H1 (cell line): ENCODE data around the gene FGR. TPM values are rescaled to one million over a fixed set of nuclear protein-coding genes. Genes with fewer than 3 reads are reported as not detected.

Experiments used
- CTCF ChIA-PET: fragments of 300-600 bp; sonication (Branson Sonifier 250); formaldehyde crosslinking; loops from one replicate; lab custom pipeline; 2021; ENCODE audit not compliant: partially characterized antibody; lab: Charles Lee
- POLR2A ChIA-PET: fragments of 300-600 bp; sonication (Branson Sonifier 250); formaldehyde crosslinking; loops from one replicate; lab custom pipeline; 2021; ENCODE audit warnings: inconsistent platforms; ENCODE audit not compliant: partially characterized antibody; lab: Charles Lee
- DNase-seq, 2 experiments: peaks; one replicate each; pipeline versions ENCODE4 v3.0.0 to v3.0.0-alpha.2; 2010 to 2022; ENCODE audit warnings: low spot score in 2 of 2, low read depth in 1 of 2, mixed read lengths in 1 of 2
- FAIRE-seq: peaks from 2 replicates; lab custom pipeline; 2011; peaks lifted over from hg19 to GRCh38; lab: Jason Lieb, UNC
- H2AFZ ChIP-seq: 2 replicates; pipeline ENCODE4 v1.8.1; 2012; ENCODE audit warnings: low read length, inconsistent platforms
- H2AK5ac ChIP-seq: 2 replicates; pipeline ENCODE4 v1.6.1; 2013; ENCODE audit warnings: low read depth, low read length
- H2BK120ac ChIP-seq: replicated peaks from 2 replicates; pipeline ENCODE3; 2013; ENCODE audit warnings: low read depth, low read length, inconsistent platforms
- H2BK12ac ChIP-seq: 2 replicates; pipeline ENCODE4 v1.6.1; 2013; ENCODE audit warnings: low read depth, low read length
- H2BK15ac ChIP-seq: 2 replicates; pipeline ENCODE4 v1.6.1; 2013; ENCODE audit warnings: low read length
- H2BK20ac ChIP-seq: 2 replicates; pipeline ENCODE4 v1.6.1; 2013; ENCODE audit warnings: low read length
- H2BK5ac ChIP-seq: 2 replicates; pipeline ENCODE4 v1.6.1; 2013; ENCODE audit warnings: low read depth, low read length
- H3K14ac ChIP-seq: 2 replicates; pipeline ENCODE4 v1.6.1; 2013; ENCODE audit warnings: inconsistent platforms; ENCODE audit not compliant: insufficient read length
- H3K18ac ChIP-seq: 2 replicates; pipeline ENCODE4 v1.6.1; 2013; ENCODE audit warnings: low read length; ENCODE audit errors: extremely low read depth
- H3K23ac ChIP-seq: 2 replicates; pipeline ENCODE4 v1.6.1; 2013; ENCODE audit warnings: inconsistent platforms; ENCODE audit not compliant: insufficient read length
- H3K23me2 ChIP-seq: 2 replicates; pipeline ENCODE4 v1.6.1; 2013; ENCODE audit warnings: low read depth, low read length
- H3K27ac ChIP-seq: 2 replicates; pipeline ENCODE4 v1.6.1; 2011; ENCODE audit warnings: low read depth, low read length, inconsistent platforms
- H3K27me3 ChIP-seq, 4 experiments: replicated peaks in 1 of 4; 1 replicate in 1 of 4; 2 replicates in 3 of 4; pipeline versions ENCODE4 v1.6.1 to v1.8.1; 2011 to 2013; ENCODE audit warnings: low read length in 3 of 4, mild to moderate bottlenecking in 3 of 4, inconsistent platforms in 2 of 4, mixed read lengths in 2 of 4, moderate library complexity in 1 of 4; ENCODE audit not compliant: control insufficient read depth in 3 of 4, insufficient read depth in 3 of 4; ENCODE audit errors: extremely low read depth in 1 of 4
- H3K36me3 ChIP-seq, 4 experiments: 2 replicates each; pipeline versions ENCODE4 v1.6.1 to v1.8.1; 2011 to 2013; ENCODE audit warnings: mild to moderate bottlenecking in 4 of 4, low read length in 3 of 4, moderate library complexity in 2 of 4, control low read depth in 1 of 4, inconsistent platforms in 1 of 4; ENCODE audit not compliant: insufficient read depth in 4 of 4, control insufficient read depth in 2 of 4
- H3K4ac ChIP-seq: replicated peaks from 2 replicates; pipeline ENCODE3; 2013; ENCODE audit warnings: low read length, low read depth, mixed read lengths, inconsistent platforms; ENCODE audit not compliant: insufficient read length
- H3K4me1 ChIP-seq, 4 experiments: replicated peaks in 1 of 4; 1 replicate in 1 of 4; 2 replicates in 3 of 4; pipeline versions ENCODE4 v1.6.1 to v1.8.1; 2011 to 2013; ENCODE audit warnings: low read length in 3 of 4, inconsistent platforms in 2 of 4, mixed read lengths in 1 of 4; ENCODE audit not compliant: insufficient read depth in 4 of 4, control insufficient read depth in 3 of 4
- H3K4me2 ChIP-seq, 2 experiments: 2 replicates each; pipeline versions ENCODE4 v1.6.1 to v1.8.1; 2011 to 2013; ENCODE audit warnings: low read depth in 2 of 2, low read length in 2 of 2, control low read depth in 1 of 2, inconsistent platforms in 1 of 2, mild to moderate bottlenecking in 1 of 2; ENCODE audit not compliant: insufficient read depth in 1 of 2
- H3K4me3 ChIP-seq, 4 experiments: fragments of 200-600, 300-600 bp in 1 of 4; sonication (generic), shearing (Covaris generic), sonication (Bioruptor Twin) in 1 of 4; 2 replicates each; pipeline versions ENCODE4 v1.5.1 to v1.8.1; 2011 to 2016; ENCODE audit warnings: low read length in 4 of 4, low read depth in 3 of 4, control low read depth in 2 of 4, inconsistent platforms in 2 of 4, mild to moderate bottlenecking in 2 of 4, mixed read lengths in 1 of 4, moderate library complexity in 1 of 4; ENCODE audit not compliant: insufficient read depth in 2 of 4; ENCODE audit errors: extremely low read depth in 1 of 4
- H3K56ac ChIP-seq: replicated peaks from 2 replicates; pipeline ENCODE3; 2013; ENCODE audit warnings: low read depth, mild to moderate bottlenecking, mixed read lengths, low read length, inconsistent platforms; ENCODE audit not compliant: insufficient read length
- H3K79me1 ChIP-seq: 2 replicates; pipeline ENCODE4 v1.6.1; 2013; ENCODE audit warnings: low read depth, low read length, control low read depth
- H3K79me2 ChIP-seq, 2 experiments: 2 replicates each; pipeline versions ENCODE4 v1.6.1 to v1.8.1; 2012 to 2013; ENCODE audit warnings: low read length in 2 of 2, mild to moderate bottlenecking in 2 of 2, inconsistent platforms in 1 of 2; ENCODE audit not compliant: insufficient read depth in 2 of 2, control insufficient read depth in 1 of 2
- H3K9ac ChIP-seq, 4 experiments: replicated peaks in 1 of 4; 1 replicate in 1 of 4; 2 replicates in 3 of 4; pipeline versions ENCODE4 v1.6.1 to v1.8.1; 2011 to 2013; ENCODE audit warnings: low read depth in 3 of 4, low read length in 3 of 4, control low read depth in 2 of 4, mild to moderate bottlenecking in 2 of 4, moderate library complexity in 2 of 4, inconsistent platforms in 1 of 4; ENCODE audit errors: extremely low read depth in 1 of 4
- H3K9me3 ChIP-seq, 2 experiments: 2 replicates each; pipeline versions ENCODE4 v1.6.1 to v1.8.1; 2012 to 2013; ENCODE audit warnings: mild to moderate bottlenecking in 2 of 2, moderate library complexity in 2 of 2, control low read depth in 1 of 2, inconsistent platforms in 1 of 2, low read depth in 1 of 2, low read length in 1 of 2, mixed read lengths in 1 of 2; ENCODE audit not compliant: insufficient read depth in 2 of 2
- H4K20me1 ChIP-seq, 2 experiments: replicated peaks in 1 of 2; 2 replicates each; pipeline versions ENCODE3 to v1.8.1; 2011 to 2013; ENCODE audit warnings: inconsistent platforms in 2 of 2, low read length in 2 of 2, mild to moderate bottlenecking in 1 of 2; ENCODE audit not compliant: insufficient read depth in 2 of 2, control insufficient read depth in 1 of 2
- H4K5ac ChIP-seq: 2 replicates; pipeline ENCODE4 v1.6.1; 2013; ENCODE audit warnings: low read length, low read depth, mixed read lengths, inconsistent platforms; ENCODE audit not compliant: insufficient read length
- H4K8ac ChIP-seq: 2 replicates; pipeline ENCODE4 v1.8.0; 2013; ENCODE audit warnings: mild to moderate bottlenecking, moderate library complexity, low read length, inconsistent platforms; ENCODE audit not compliant: insufficient read depth; ENCODE audit errors: extremely low read depth
- H4K91ac ChIP-seq: replicated peaks from 2 replicates; pipeline ENCODE3; 2013; ENCODE audit warnings: low read length, mixed read lengths, inconsistent platforms; ENCODE audit not compliant: insufficient read length
- CREB1 ChIP-seq: IDR thresholded peaks from 2 replicates; pipeline ENCODE4 v1.6.1; 2012; ENCODE audit warnings: inconsistent platforms
- CTBP2 ChIP-seq: IDR thresholded peaks from 2 replicates; pipeline ENCODE4 v1.7.0; 2011; ENCODE audit warnings: borderline replicate concordance, mild to moderate bottlenecking, moderate library complexity, mixed read lengths, low read length; ENCODE audit not compliant: insufficient read depth, insufficient read length
- GABPA ChIP-seq: IDR thresholded peaks from 2 replicates; pipeline ENCODE4 v1.6.1; 2011; ENCODE audit warnings: mild to moderate bottlenecking, low read length, moderate library complexity, borderline replicate concordance; ENCODE audit not compliant: insufficient read depth
- HDAC2 ChIP-seq, 2 experiments: fragments of 300-600 bp in 1 of 2; sonication (generic) in 1 of 2; IDR thresholded peaks; 2 replicates each; pipeline ENCODE4 v1.6.1; 2011 to 2012; ENCODE audit warnings: low read depth in 2 of 2, low read length in 2 of 2, mild to moderate bottlenecking in 2 of 2, moderate library complexity in 2 of 2, borderline replicate concordance in 1 of 2, inconsistent platforms in 1 of 2
- JUN ChIP-seq: IDR thresholded peaks from 2 replicates; pipeline ENCODE4 v1.6.1; 2011; ENCODE audit warnings: low read depth, mild to moderate bottlenecking, improper control_type of control experiment, low read length
- RXRA ChIP-seq: IDR thresholded peaks from 2 replicates; pipeline ENCODE4 v1.6.1; 2011; ENCODE audit warnings: low read depth, mild to moderate bottlenecking, low read length, moderate library complexity; ENCODE audit not compliant: insufficient read depth
- SIN3A ChIP-seq, 2 experiments: IDR thresholded peaks in 1 of 2; conservative IDR thresholded peaks in 1 of 2; 2 replicates each; pipeline ENCODE4 v1.6.1; 2011 to 2012; ENCODE audit warnings: low read length in 2 of 2, improper control_type of control experiment in 1 of 2, low read depth in 1 of 2, mild to moderate bottlenecking in 1 of 2
- SP1 ChIP-seq: IDR thresholded peaks from 2 replicates; pipeline ENCODE4 v1.6.1; 2011; ENCODE audit warnings: low read depth, low read length
- WGBS, 2 experiments: shearing (Covaris generic) in 1 of 2; methylation state at CpG; one replicate each; pipeline versions ENCODE4 v1.1.6 to v1.1.7; 2013 to 2015; ENCODE audit warnings: low lambda C conversion rate in 2 of 2, mixed read lengths in 2 of 2, inconsistent platforms in 1 of 2, low coverage in 1 of 2, missing lambda C conversion rate in 1 of 2; ENCODE audit not compliant: insufficient replicate concordance in 2 of 2, insufficient coverage in 1 of 2, insufficient read length in 1 of 2; ENCODE audit errors: extremely low coverage in 1 of 2, missing lambda C conversion rate in 1 of 2; 5-methylcytosine and 5-hydroxymethylcytosine counted together
- polyA plus RNA-seq, 7 experiments: library from polyadenylated mRNA; depleted of rRNA in 3 of 7; stranded (reverse) in 5 of 7; unstranded in 2 of 7; fragments of >200 nt in 5 of 7; fragments of 200-250 nt in 2 of 7; gene quantifications; 1 replicate in 5 of 7; 2 replicates in 1 of 7; 4 replicates in 1 of 7; pipeline versions ENCODE4 v1.2.1 to v1.2.3, GENCODE V29; 2011 to 2013; ENCODE audit warnings: missing spikeins in 2 of 7, mixed read lengths in 2 of 7
- total RNA-seq: library from RNA; stranded (reverse); fragmentation: NEBNext Ultra II Directional; extraction: Animal tissue kit (Norgen Biotek cat#: 25700); gene quantifications from 2 replicates; pipeline ENCODE4 v1.2.1, GENCODE V29; 2021

FGR gene
- total and polyA plus RNA-seq, 2 of the 8 experiments (the other 6 are each of a cell fraction or from before 2014, with no cell fraction given), result 0.22 to 0.95 TPM

GRCh38 chr1:27563591-27564471 lies 71.2 kb downstream of the FGR start:
- 0 out of 2 replicates have a peak, but pooled peaks have one; percentile 7 for TF ChIP-seq SP1
- TF ChIP-seq RXRA, result no peak
- no peak for TF ChIP-seq HDAC2 (IDR thresholded peaks at IDR 0.05; ENCODE audit: borderline replicate concordance in 1 of 2, low read depth in 2 of 2, low read length in 2 of 2)
- TF ChIP-seq CREB1, result no peak
- 0 out of 4 replicates have a peak, but pooled peaks of 1 of the 2 experiments have one; percentile 31 for TF ChIP-seq SIN3A (conservative IDR thresholded peaks at IDR 0.05 in 1 of 2, IDR thresholded peaks at IDR 0.05 in 1 of 2; ENCODE audit: low read depth in 1 of 2, low read length in 2 of 2)
- TF ChIP-seq GABPA, result no peak
- no peak for TF ChIP-seq JUN
- TF ChIP-seq CTBP2, result no peak
- ChIA-PET POLR2A (interaction anchor here (1.2 to 25.0 kb wide), 5 partner anchors 2 to 40 kb away, joined by 5 to 350 read pairs (median 7); partner anchors contain the start of gene AHDC1), CTCF (interaction anchor here (0.8 to 56.1 kb wide), 12 partner anchors 9 to 257 kb away, joined by 3 to 1807 read pairs (median 6); partner anchors contain the start of gene AHDC1)
- no peak overlapping the region for H2BK20ac ChIP-seq
- H3K14ac ChIP-seq, result no peak overlapping the region
- H3K4me3 ChIP-seq, result no peak overlapping the region
- H3K23ac ChIP-seq, result no peak overlapping the region
- H2BK12ac ChIP-seq, result peak overlapping the region; percentile 19; the same call in 1 of the 2 replicates
- H3K4ac ChIP-seq, result no peak overlapping the region
- peaks cover 20% of the 10 kb centered on the region for H3K79me1 ChIP-seq
- 0 out of 2 replicates have a peak overlapping the region, but pooled peaks have one; percentile 42 for H3K18ac ChIP-seq
- H4K91ac ChIP-seq, result no peak overlapping the region
- FAIRE-seq (no peak), DNase-seq (no peak)
- H3K4me2 ChIP-seq, result no peak overlapping the region
- H3K79me2 ChIP-seq, result peaks cover 0 to 46% of the 10 kb centered on the region in 2 experiments; a peak in 2 of 4 replicates
- H3K36me3 ChIP-seq, result no peaks in the 10 kb centered on the region; a peak in 1 of 8 replicates
- H4K5ac ChIP-seq, result no peak overlapping the region
- peaks cover 14 to 30% of the 10 kb centered on the region in 2 experiments for H4K20me1 ChIP-seq
- H3K27ac ChIP-seq, result no peak overlapping the region
- no peak overlapping the region for H2AFZ ChIP-seq
- peaks cover 0 to 64% (median 42%) of the 10 kb centered on the region in 4 experiments; a peak in 6 of 7 replicates for H3K4me1 ChIP-seq
- WGBS, 2 experiments, result 79% methylated on average over 10 of the region's 10 CpGs; no CpG with 5 or more reads in 1 of the 2 experiments
- H3K9me3 ChIP-seq, result no peaks in the 10 kb centered on the region
- H2AK5ac ChIP-seq, result no peak overlapping the region; the same call in none of the 2 replicates
- H3K56ac ChIP-seq, result no peak overlapping the region
- no peak overlapping the region for H2BK120ac ChIP-seq
- 0 out of 2 replicates have a peak, but pooled peaks cover 2% of the 10 kb centered on the region for H3K23me2 ChIP-seq
- no peak overlapping the region; the same call in 1 of the 2 replicates for H4K8ac ChIP-seq
- H3K9ac ChIP-seq, result no peak overlapping the region
- H3K27me3 ChIP-seq, result no peaks in the 10 kb centered on the region; a peak in 1 of 7 replicates
- no peak overlapping the region for H2BK15ac ChIP-seq
- 0 out of 2 replicates have a peak overlapping the region, but pooled peaks have one; percentile 41 for H2BK5ac ChIP-seq
